PC-9 (cell line): ENCODE results near the gene LRRC8D. TPM values are rescaled to one million over a fixed set of nuclear protein-coding genes. Genes with fewer than 3 reads are reported as not detected.

Experiments used
- BruUV-seq: library from RNA; stranded (reverse); fragments of 400-500 nt; replicated peaks from 2 replicates; lab custom pipeline; 2021; lab: Mats Ljungman, UMichigan
- CTCF ChIA-PET: fragments of 300-600 bp; sonication (Branson Sonifier 250); formaldehyde crosslinking; loops from one replicate; lab custom pipeline; 2022; ENCODE audit warnings: antibody characterized with exemption; lab: Charles Lee
- POLR2A ChIA-PET: fragments of 300-600 bp; sonication (Branson Sonifier 250); formaldehyde crosslinking; loops from one replicate; lab custom pipeline; 2022; ENCODE audit warnings: antibody characterized with exemption; ENCODE audit not compliant: unreplicated experiment; lab: Charles Lee
- DNase-seq, 2 experiments: peaks; one replicate each; pipeline versions ENCODE4 v3.0.0 to v3.0.0-alpha.2; 2015 to 2022; ENCODE audit warnings: mixed read lengths in 1 of 2
- H2AFZ ChIP-seq: fragments of 200-600 bp; sonication (generic); 2 replicates; pipeline ENCODE4 v1.8.1; 2017; ENCODE audit warnings: antibody characterized with exemption
- H3F3A ChIP-seq: fragments of 200-600 bp; sonication (generic); 2 replicates; pipeline ENCODE4 v1.8.1; 2017; ENCODE audit warnings: antibody characterized with exemption, mild to moderate bottlenecking, low read depth; ENCODE audit not compliant: insufficient read depth
- H3K27ac ChIP-seq: fragments of 200-600 bp; sonication (generic); 2 replicates; pipeline ENCODE4 v1.6.1; 2016; ENCODE audit warnings: mixed run types
- H3K27me3 ChIP-seq: fragments of 200-600 bp; sonication (generic); 2 replicates; pipeline ENCODE4 v1.6.1; 2016; ENCODE audit warnings: low read depth, mixed run types; ENCODE audit not compliant: insufficient read depth
- H3K36me3 ChIP-seq: fragments of 200-600 bp; sonication (generic); 2 replicates; pipeline ENCODE4 v1.6.1; 2016; ENCODE audit warnings: low read depth, mixed run types
- H3K4me1 ChIP-seq: fragments of 200-600 bp; sonication (generic); replicated peaks from 2 replicates; pipeline ENCODE4 v1.6.1; 2016; ENCODE audit warnings: mixed run types; ENCODE audit not compliant: insufficient read depth
- H3K4me2 ChIP-seq: fragments of 200-600 bp; sonication (generic); 2 replicates; pipeline ENCODE4 v1.6.1; 2017; ENCODE audit warnings: mixed run types
- H3K4me3 ChIP-seq: fragments of 200-600 bp; sonication (generic); 2 replicates; pipeline ENCODE4 v1.6.1; 2016; ENCODE audit warnings: mixed run types
- H3K79me2 ChIP-seq: fragments of 200-600 bp; sonication (generic); 2 replicates; pipeline ENCODE4 v1.6.1; 2017; ENCODE audit warnings: low read depth, mixed run types
- H3K9me2 ChIP-seq: fragments of 200-600 bp; sonication (generic); 2 replicates; pipeline ENCODE4 v1.8.1; 2017; ENCODE audit warnings: mild to moderate bottlenecking; ENCODE audit not compliant: insufficient read depth
- H3K9me3 ChIP-seq: fragments of 200-600 bp; sonication (generic); 2 replicates; pipeline ENCODE4 v1.8.1; 2016; ENCODE audit warnings: low read depth; ENCODE audit not compliant: insufficient read depth
- H4K20me1 ChIP-seq: fragments of 200-600 bp; sonication (generic); 2 replicates; pipeline ENCODE4 v1.8.1; 2017; ENCODE audit not compliant: insufficient read depth
- CTCF ChIP-seq: fragments of 200-600 bp; sonication (generic); conservative IDR thresholded peaks from 2 replicates; pipeline ENCODE4 v1.6.1; 2017; ENCODE audit warnings: mixed run types, antibody characterized with exemption, mild to moderate bottlenecking, moderate library complexity
- EZH2 ChIP-seq: fragments of 200-600 bp; sonication (generic); IDR thresholded peaks from 2 replicates; pipeline ENCODE4 v1.8.0; 2017; ENCODE audit warnings: antibody characterized with exemption, low read depth
- intact Hi-C: fragments of 100-400 bp; cut with micrococcal nuclease; formaldehyde crosslinking; loops from one replicate; pipeline ENCODE4 v1.10.0; 2022; ENCODE audit not compliant: unreplicated experiment
- total RNA-seq: library from RNA; stranded (reverse); gene quantifications from 2 replicates; pipeline ENCODE4 v1.2.3, GENCODE V29; 2021

LRRC8D gene
- total RNA-seq, 1 experiment from 2014 or later, result 75.9 TPM

- no peaks in the 10 kb centered on the region for H4K20me1 ChIP-seq
- no TSS peak for BruUV-seq
- intact Hi-C loops, result loop anchor here (1.0 kb wide), 1 partner anchor 65 kb away; no protein-coding TSS in a partner anchor
- POLR2A ChIA-PET, result interaction anchor here (0.6 to 0.7 kb wide), 2 partner anchors 9 to 587 kb away, joined by 3 to 7 read pairs; no protein-coding TSS in a partner anchor
- no peaks in the 10 kb centered on the region for H3K9me3 ChIP-seq
- peaks cover 3% of the 10 kb centered on the region; the same call in 1 of the 2 replicates for H3K9me2 ChIP-seq
- peaks cover 16% of the 10 kb centered on the region for H3K4me1 ChIP-seq
- no peaks in the 10 kb centered on the region for H3K27me3 ChIP-seq
- H2AFZ ChIP-seq, result no peak overlapping the region
- peaks cover 91% of the 10 kb centered on the region for H3K36me3 ChIP-seq
- CTCF ChIA-PET, result no interaction called here
- peaks cover 3% of the 10 kb centered on the region for H3F3A ChIP-seq
- H3K4me2 ChIP-seq, result no peak overlapping the region
- H3K79me2 ChIP-seq, result peaks cover 100% of the 10 kb centered on the region
- peak in 1 of 2 experiments; percentile 79 for DNase-seq
- TF ChIP-seq EZH2 (no peak), CTCF (no peak)
- H3K27ac ChIP-seq, result peak overlapping the region; percentile 3; the same call in 1 of the 2 replicates
- no peak overlapping the region for H3K4me3 ChIP-seq
These were observed 52.9 kb downstream of the LRRC8D start for GRCh38 chr1:89873770-89874169.

GRCh38 chr1:89876463-89876862, 55.6 kb downstream of the LRRC8D start:
- CTCF ChIA-PET, result no interaction called here
- H3K27ac ChIP-seq, result 0 out of 2 replicates have a peak overlapping the region, but pooled peaks have one; percentile 3
- H3K4me1 ChIP-seq, result peaks cover 1% of the 10 kb centered on the region; the same call in 1 of the 2 replicates
- no peaks in the 10 kb centered on the region for H3K27me3 ChIP-seq
- TF ChIP-seq EZH2 (no peak), CTCF (no peak)
- H3K36me3 ChIP-seq, result peaks cover 89% of the 10 kb centered on the region
- no peak for DNase-seq
- H3K4me3 ChIP-seq, result no peak overlapping the region
- POLR2A ChIA-PET, result no interaction called here
- H3K4me2 ChIP-seq, result no peak overlapping the region
- peaks cover 3% of the 10 kb centered on the region; the same call in 1 of the 2 replicates for H3K9me2 ChIP-seq
- peaks cover 96% of the 10 kb centered on the region for H3K79me2 ChIP-seq
- no TSS peak for BruUV-seq
- no peaks in the 10 kb centered on the region for H4K20me1 ChIP-seq
- peaks cover 11% of the 10 kb centered on the region for H3F3A ChIP-seq
- no peak overlapping the region for H2AFZ ChIP-seq
- intact Hi-C loops, result no loop called here
- peaks cover 9% of the 10 kb centered on the region; the same call in 1 of the 2 replicates for H3K9me3 ChIP-seq

GRCh38 chr1:89877756-89878155, 56.9 kb downstream of the LRRC8D start:
- intact Hi-C loops, result no loop called here
- ChIA-PET POLR2A (interaction anchor here (0.7 kb wide), 1 partner anchor 65 kb away, joined by 3 read pairs; no protein-coding TSS in a partner anchor), CTCF (no interaction called here)
- DNase-seq, result no peak
- Histone ChIP-seq H3K4me3 (no peak overlapping the region), H3K79me2 (peaks cover 96% of the 10 kb centered on the region), H3K9me3 (peaks cover 18% of the 10 kb centered on the region; the same call in 1 of the 2 replicates), H3K27ac (peak overlapping the region; percentile 9; the same call in 1 of the 2 replicates), H4K20me1 (no peaks in the 10 kb centered on the region), H3K9me2 (peaks cover 3% of the 10 kb centered on the region; the same call in 1 of the 2 replicates), H3K4me1 (peaks cover 1% of the 10 kb centered on the region; the same call in 1 of the 2 replicates), H3F3A (peaks cover 14% of the 10 kb centered on the region), H3K27me3 (no peaks in the 10 kb centered on the region), H2AFZ (no peak overlapping the region), H3K4me2 (no peak overlapping the region), H3K36me3 (peaks cover 89% of the 10 kb centered on the region)
- TF ChIP-seq CTCF, result no peak
- TF ChIP-seq EZH2, result no peak
- no TSS peak for BruUV-seq
